GM12875 (cell line): ENCODE data around the gene TUBGCP2.
"Not testable (repeated sequence)": the region's sequence is repeated elsewhere in the genome, so short reads cannot be mapped to it uniquely, and the experiment has no call there.

ENCODE experiments used
- H3K4me3 ChIP-seq: one replicate; pipeline ENCODE4 v1.5.1; 2011; ENCODE audit warnings: low read depth, low read length, control low read depth
- CTCF ChIP-seq: IDR thresholded peaks from 2 replicates; pipeline ENCODE4 v1.5.1; 2011; ENCODE audit warnings: low read depth, mild to moderate bottlenecking, control low read depth, inconsistent platforms, low read length, moderate library complexity, borderline replicate concordance; ENCODE audit not compliant: insufficient read depth

The TUBGCP2 gene

GRCh38 chr10:133326745-133327650 is 18.3 kb upstream of the TUBGCP2 start:
- H3K4me3 ChIP-seq: no peak overlapping the region
- no peak for TF ChIP-seq CTCF

DNA sequence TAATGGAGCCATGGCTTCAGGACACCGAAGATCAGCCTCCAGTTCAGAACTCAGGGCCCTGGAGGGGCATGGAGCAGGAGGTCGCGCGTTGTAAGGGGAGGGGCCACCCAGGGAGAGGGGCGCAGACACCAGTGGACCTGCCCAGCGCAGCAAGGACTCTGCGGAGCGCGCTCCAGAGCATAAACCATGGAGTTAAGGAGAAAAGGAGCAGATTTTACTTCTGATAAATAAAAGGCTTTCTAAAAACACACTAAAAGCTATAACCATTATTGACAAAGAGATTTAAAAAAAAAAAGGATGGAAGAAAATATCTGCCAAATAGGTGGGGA is 17.5 kb upstream of the TUBGCP2 start:
- TF ChIP-seq CTCF: no peak
- H3K4me3 ChIP-seq: no peak overlapping the region

GRCh38 chr10:133325440-133326222 is 17.0 kb upstream of the TUBGCP2 start:
- no peak overlapping the region for H3K4me3 ChIP-seq
- TF ChIP-seq CTCF: no peak

- no peak overlapping the region for H3K4me3 ChIP-seq
- TF ChIP-seq CTCF: no peak
Observed at GRCh38 chr10:133324857-133325260, 16.2 kb upstream of the TUBGCP2 start.

GRCh38 chr10:133324198-133324792 is 15.6 kb upstream of the TUBGCP2 start:
- TF ChIP-seq CTCF: no peak
- H3K4me3 ChIP-seq: no peak overlapping the region

GRCh38 chr10:133322064-133322709 is 13.5 kb upstream of the TUBGCP2 start:
- not testable (repeated sequence) for H3K4me3 ChIP-seq

DNA sequence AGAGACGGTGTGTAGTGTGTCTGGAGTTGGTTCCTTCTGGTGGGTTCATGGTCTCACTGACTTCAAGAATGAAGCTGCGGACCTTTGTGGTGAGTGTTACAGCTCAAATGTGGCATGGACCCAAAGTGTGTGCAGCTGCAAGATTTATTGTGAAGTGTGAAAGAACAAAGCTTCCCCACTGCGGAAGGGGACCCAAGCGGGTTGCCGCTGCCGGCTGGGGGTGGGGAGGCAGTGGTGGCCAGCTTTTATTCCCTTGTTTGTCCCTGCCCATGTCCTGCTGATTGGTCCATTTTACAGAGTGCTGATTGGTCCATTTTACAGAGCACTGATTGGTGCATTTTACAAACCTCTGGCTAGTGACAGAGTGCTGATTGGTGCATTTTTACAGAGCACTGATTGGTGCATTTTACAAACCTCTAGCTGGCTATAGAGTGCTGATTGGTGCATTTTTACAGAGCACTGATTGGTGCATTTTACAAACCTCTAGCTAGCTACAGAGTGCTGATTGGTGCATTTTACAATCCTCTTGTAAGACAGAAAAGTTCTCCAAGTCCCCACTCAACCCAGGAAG is 12.3 kb upstream of the TUBGCP2 start:
- H3K4me3 ChIP-seq: not testable (repeated sequence)
